ENCODE data around the gene NOL7. TPM values are rescaled to one million over a fixed set of nuclear protein-coding genes. Genes with fewer than 3 reads are reported as not detected.

The NOL7 gene
- total RNA-seq, 2 experiments from 2014 or later: 88.0 to 94.9 TPM

- intact Hi-C loops (cut with micrococcal nuclease): no loop called here
- no peak for DNase-seq
- Mint-ChIP-seq H3K9me3 (no peaks in the 10 kb centered on the region), H3K4me1 (ENCODE audit: low read depth) (no peaks in the 10 kb centered on the region), H3K27me3 (no peaks in the 10 kb centered on the region), H3K27ac (no peak overlapping the region), H3K36me3 (peaks cover 22% of the 10 kb centered on the region), H3K4me3 (no peak overlapping the region)
- ChIA-PET CTCF (no interaction called here), POLR2A (no interaction called here)
Observed at GRCh38 chr6:13600036-13600435, 15.1 kb upstream of the NOL7 start.

DNA sequence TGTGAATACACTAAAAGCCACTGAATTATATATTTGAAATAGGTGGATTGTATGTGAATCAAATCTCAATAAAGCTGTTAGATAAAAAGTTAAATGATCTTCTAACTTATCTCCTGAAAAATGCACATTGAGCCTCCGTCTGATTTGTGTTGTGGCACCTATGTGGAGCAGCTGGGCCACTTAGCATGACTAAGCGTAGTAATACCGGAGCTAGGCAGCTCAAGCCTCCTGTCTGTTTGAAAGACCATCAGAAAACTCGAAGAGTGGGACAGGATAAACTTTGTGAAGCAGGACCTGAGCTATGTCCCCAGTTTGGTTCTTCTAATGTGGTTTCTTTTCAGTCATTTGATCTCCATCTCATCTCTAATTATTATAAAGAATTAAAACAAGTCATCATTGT, 11.0 kb upstream of the NOL7 start:
- Mint-ChIP-seq H3K36me3 (peaks cover 9% of the 10 kb centered on the region), H3K27ac (no peak overlapping the region), H3K27me3 (no peaks in the 10 kb centered on the region), H3K9me3 (no peaks in the 10 kb centered on the region), H3K4me1 (ENCODE audit: low read depth) (no peaks in the 10 kb centered on the region), H3K4me3 (no peak overlapping the region)
- DNase-seq: no peak
- ChIA-PET POLR2A (interaction anchor here (0.9 kb wide), 1 partner anchor 29 kb away, joined by 5 read pairs; the partner anchor contains the start of gene SIRT5), CTCF (no interaction called here)
- intact Hi-C loops (cut with micrococcal nuclease): no loop called here

DNA sequence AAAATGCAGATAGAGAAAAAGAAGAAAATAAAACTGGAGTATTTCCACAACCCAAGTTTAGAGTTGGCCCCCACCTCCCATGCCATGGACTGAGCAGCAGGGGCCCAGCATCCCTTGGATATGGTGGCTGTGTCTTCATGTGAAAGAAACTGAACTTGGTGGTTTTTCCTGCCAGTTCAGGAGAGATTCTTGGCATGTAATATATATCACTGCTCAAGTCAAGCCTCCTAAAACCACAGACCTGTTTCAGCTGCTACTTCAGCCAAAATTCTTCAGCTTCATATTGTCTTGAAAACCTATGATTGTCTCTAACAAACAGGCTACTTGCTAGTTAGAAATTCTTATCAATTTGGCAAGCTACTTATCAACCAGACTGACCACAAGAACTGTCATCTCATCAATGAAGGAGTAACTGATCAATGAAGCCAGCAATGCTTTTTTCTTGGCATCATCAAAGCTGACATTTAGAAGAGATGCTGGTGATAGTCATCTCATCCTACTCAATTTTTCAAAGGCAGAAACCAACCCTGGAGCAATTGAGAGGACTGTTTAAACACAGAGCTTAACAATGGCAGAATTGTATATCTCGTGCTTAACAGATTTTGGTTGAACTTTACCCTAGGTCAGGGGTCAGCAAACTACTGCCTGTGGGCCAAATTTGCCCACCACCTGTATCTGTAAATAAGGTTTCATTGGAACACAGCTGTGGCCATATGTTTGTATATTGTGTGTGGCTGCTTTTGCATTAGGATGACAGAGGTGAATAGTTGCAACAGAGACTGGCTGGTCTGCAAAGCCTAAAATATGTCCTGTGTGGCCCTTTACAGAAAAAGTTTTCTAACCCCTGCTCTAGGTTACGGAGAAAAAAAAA, 10.4 kb upstream of the NOL7 start:
- H3K27ac Mint-ChIP-seq: no peak overlapping the region
- no peak for DNase-seq
- ChIA-PET CTCF (interaction anchor here (0.8 kb wide), 1 partner anchor 10 kb away, joined by 4 read pairs; the partner anchor contains the start of gene NOL7), POLR2A (interaction anchor here (0.9 kb wide), 1 partner anchor 30 kb away, joined by 5 read pairs; the partner anchor contains the start of gene SIRT5)
- H3K27me3 Mint-ChIP-seq: no peaks in the 10 kb centered on the region
- intact Hi-C loops (cut with micrococcal nuclease): no loop called here
- no peaks in the 10 kb centered on the region for H3K4me1 Mint-ChIP-seq (ENCODE audit: low read depth)
- H3K36me3 Mint-ChIP-seq: peaks cover 9% of the 10 kb centered on the region
- no peaks in the 10 kb centered on the region for H3K9me3 Mint-ChIP-seq
- H3K4me3 Mint-ChIP-seq: no peak overlapping the region

- no peak overlapping the region for H3K4me3 Mint-ChIP-seq
- DNase-seq: no peak
- H3K36me3 Mint-ChIP-seq: peaks cover 9% of the 10 kb centered on the region
- POLR2A ChIA-PET: no interaction called here
- H3K4me1 Mint-ChIP-seq (ENCODE audit: low read depth): no peaks in the 10 kb centered on the region
- no peaks in the 10 kb centered on the region for H3K27me3 Mint-ChIP-seq
- H3K27ac Mint-ChIP-seq: no peak overlapping the region
- intact Hi-C loops (cut with micrococcal nuclease): no loop called here
- no peaks in the 10 kb centered on the region for H3K9me3 Mint-ChIP-seq
- CTCF ChIA-PET: no interaction called here
Observed at GRCh38 chr6:13605634-13606033, 9.5 kb upstream of the NOL7 start.

- DNase-seq: no peak
- intact Hi-C loops (cut with micrococcal nuclease): loop anchor here (5.0 kb wide), 1 partner anchor 176 kb away; no protein-coding TSS in a partner anchor
- ChIA-PET CTCF (interaction anchor here (1.4 to 6.9 kb wide), 2 partner anchors 38 to 280 kb away, joined by 4 to 76 read pairs; partner anchors contain the start of gene SIRT5), POLR2A (no interaction called here)
- Mint-ChIP-seq H3K4me3 (no peak overlapping the region), H3K36me3 (peaks cover 10% of the 10 kb centered on the region), H3K27ac (peak overlapping the region; percentile 72), H3K9me3 (no peaks in the 10 kb centered on the region), H3K27me3 (no peaks in the 10 kb centered on the region), H3K4me1 (ENCODE audit: low read depth) (peaks cover 30% of the 10 kb centered on the region)
Observed at GRCh38 chr6:13611715-13612114, 3.4 kb upstream of the NOL7 start.

GRCh38 chr6:13613029-13613594, 2.0 kb upstream of the NOL7 start:
- no peak for DNase-seq
- H3K27ac Mint-ChIP-seq: no peak overlapping the region
- ChIA-PET POLR2A (interaction anchor here (4.7 kb wide), 1 partner anchor 97 kb away, joined by 32 read pairs; the partner anchor contains the start of gene RANBP9), CTCF (interaction anchor here (0.6 to 6.9 kb wide), 2 partner anchors 39 to 276 kb away, joined by 4 to 76 read pairs; partner anchors contain the start of gene SIRT5)
- peaks cover 20% of the 10 kb centered on the region for H3K36me3 Mint-ChIP-seq
- H3K4me3 Mint-ChIP-seq: no peak overlapping the region
- peaks cover 39% of the 10 kb centered on the region for H3K4me1 Mint-ChIP-seq (ENCODE audit: low read depth)
- H3K27me3 Mint-ChIP-seq: no peaks in the 10 kb centered on the region
- no peaks in the 10 kb centered on the region for H3K9me3 Mint-ChIP-seq
- intact Hi-C loops (cut with micrococcal nuclease): loop anchor here (5.0 kb wide), 1 partner anchor 174 kb away; no protein-coding TSS in a partner anchor

- ChIA-PET CTCF (interaction anchor here (0.9 to 6.9 kb wide), 21 partner anchors 10 to 310 kb away, joined by 3 to 76 read pairs (median 5); partner anchors contain the start of genes RANBP9, SIRT5 and TBC1D7), POLR2A (interaction anchor here (0.6 to 4.7 kb wide), 12 partner anchors 12 to 311 kb away, joined by 3 to 32 read pairs (median 4); partner anchors contain the start of genes MCUR1, RANBP9, SIRT5 and TBC1D7)
- peak overlapping the region; percentile 92 for H3K27ac Mint-ChIP-seq
- intact Hi-C loops (cut with micrococcal nuclease): loop anchor here (5.0 kb wide), 1 partner anchor 173 kb away; no protein-coding TSS in a partner anchor
- H3K4me1 Mint-ChIP-seq (ENCODE audit: low read depth): peaks cover 44% of the 10 kb centered on the region
- no peaks in the 10 kb centered on the region for H3K27me3 Mint-ChIP-seq
- peak overlapping the region; percentile 87 for H3K4me3 Mint-ChIP-seq
- H3K9me3 Mint-ChIP-seq: no peaks in the 10 kb centered on the region
- H3K36me3 Mint-ChIP-seq: peaks cover 27% of the 10 kb centered on the region
- peak; percentile 22 for DNase-seq
Observed at GRCh38 chr6:13614126-13614925, 809 bp upstream of the NOL7 start.

GRCh38 chr6:13615792-13616120, 621 bp downstream of the NOL7 start:
- no peaks in the 10 kb centered on the region for H3K27me3 Mint-ChIP-seq
- H3K36me3 Mint-ChIP-seq: peaks cover 30% of the 10 kb centered on the region
- peaks cover 44% of the 10 kb centered on the region for H3K4me1 Mint-ChIP-seq (ENCODE audit: low read depth)
- no peaks in the 10 kb centered on the region for H3K9me3 Mint-ChIP-seq
- ChIA-PET POLR2A (interaction anchor here (0.8 to 4.7 kb wide), 8 partner anchors 9 to 287 kb away, joined by 3 to 32 read pairs (median 8); partner anchors contain the start of genes MCUR1, RANBP9, SIRT5 and TBC1D7), CTCF (interaction anchor here (0.7 to 6.9 kb wide), 34 partner anchors 8 to 1734 kb away, joined by 3 to 76 read pairs (median 4); partner anchors contain the start of genes RANBP9, SIRT5 and TBC1D7)
- intact Hi-C loops (cut with micrococcal nuclease): loop anchor here (1.0 to 5.0 kb wide), 3 partner anchors 41 to 152 kb away; partner anchors contain the start of gene SIRT5
- DNase-seq: peak; percentile 61
- H3K4me3 Mint-ChIP-seq: peak overlapping the region; percentile 87
- peak overlapping the region; percentile 92 for H3K27ac Mint-ChIP-seq

- ChIA-PET CTCF (interaction anchor here (0.9 to 6.9 kb wide), 5 partner anchors 7 to 94 kb away, joined by 3 to 76 read pairs (median 30); partner anchors contain the start of genes RANBP9 and SIRT5), POLR2A (interaction anchor here (0.7 to 4.7 kb wide), 5 partner anchors 10 to 177 kb away, joined by 3 to 32 read pairs (median 4); partner anchors contain the start of genes GFOD1 and RANBP9)
- Mint-ChIP-seq H3K27me3 (no peaks in the 10 kb centered on the region), H3K36me3 (peaks cover 35% of the 10 kb centered on the region), H3K4me3 (peak overlapping the region; percentile 87), H3K27ac (peak overlapping the region; percentile 69), H3K4me1 (ENCODE audit: low read depth) (peaks cover 37% of the 10 kb centered on the region), H3K9me3 (no peaks in the 10 kb centered on the region)
- intact Hi-C loops (cut with micrococcal nuclease): loop anchor here (5.0 kb wide), 1 partner anchor 150 kb away; no protein-coding TSS in a partner anchor
- DNase-seq: no peak
Observed at GRCh38 chr6:13617066-13617465, 1.9 kb downstream of the NOL7 start.

- ChIA-PET POLR2A (interaction anchor here (1.0 to 2.0 kb wide), 2 partner anchors 9 to 86 kb away, joined by 4 to 7 read pairs; partner anchors contain the start of gene NOL7), CTCF (interaction anchor here (0.6 to 2.4 kb wide), 17 partner anchors 9 to 287 kb away, joined by 3 to 30 read pairs (median 3); partner anchors contain the start of genes NOL7 and SIRT5)
- Mint-ChIP-seq H3K27ac (peak overlapping the region; percentile 40), H3K27me3 (no peaks in the 10 kb centered on the region), H3K4me1 (ENCODE audit: low read depth) (peaks cover 20% of the 10 kb centered on the region), H3K4me3 (no peak overlapping the region), H3K9me3 (no peaks in the 10 kb centered on the region), H3K36me3 (peaks cover 47% of the 10 kb centered on the region)
- intact Hi-C loops (cut with micrococcal nuclease): loop anchor here (2.0 kb wide), 1 partner anchor 86 kb away; the partner anchor contains the start of gene RANBP9
- DNase-seq: peak; percentile 25
Observed at GRCh38 chr6:13624871-13625288, 9.7 kb downstream of the NOL7 start.

All from activated CD4-positive, alpha-beta memory T cell treated with anti-CD3 and anti-CD28 coated beads for 36 hours (primary cell).